ENCODE measurements around the gene FOXI2.

FOXI2 gene

GRCh38 chr10:127739908-127740307 lies 2.9 kb downstream of the FOXI2 start:
- no peak overlapping the region for H3K4me3 ChIP-seq
- no peak overlapping the region for H3K27ac ChIP-seq

DNA sequence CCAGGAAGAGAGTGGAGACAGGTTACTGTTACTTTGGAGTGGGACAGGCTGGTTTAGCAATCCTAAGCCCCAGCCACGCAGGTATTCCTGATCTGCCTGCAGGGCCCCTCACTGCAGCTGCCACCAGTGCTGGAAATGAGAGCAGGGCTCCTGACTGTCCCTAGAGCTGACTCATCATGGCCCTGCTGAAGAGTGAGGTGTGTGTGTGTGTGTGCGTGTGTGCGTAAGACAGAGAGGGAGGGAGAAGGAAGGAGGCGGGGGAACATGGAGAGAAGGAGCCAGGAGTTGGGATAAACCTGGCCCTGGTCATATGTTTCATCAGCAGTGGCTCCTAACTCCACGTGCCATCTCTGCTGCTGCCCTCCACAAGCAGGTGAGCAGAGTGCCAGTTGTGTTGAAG lies 3.6 kb downstream of the FOXI2 start:
- H3K4me3 ChIP-seq, result no peak overlapping the region
- H3K27ac ChIP-seq, result no peak overlapping the region

- Histone ChIP-seq H3K27ac (no peak overlapping the region), H3K4me3 (no peak overlapping the region)
These were observed 6.2 kb downstream of the FOXI2 start for GRCh38 chr10:127743205-127743604.

DNA sequence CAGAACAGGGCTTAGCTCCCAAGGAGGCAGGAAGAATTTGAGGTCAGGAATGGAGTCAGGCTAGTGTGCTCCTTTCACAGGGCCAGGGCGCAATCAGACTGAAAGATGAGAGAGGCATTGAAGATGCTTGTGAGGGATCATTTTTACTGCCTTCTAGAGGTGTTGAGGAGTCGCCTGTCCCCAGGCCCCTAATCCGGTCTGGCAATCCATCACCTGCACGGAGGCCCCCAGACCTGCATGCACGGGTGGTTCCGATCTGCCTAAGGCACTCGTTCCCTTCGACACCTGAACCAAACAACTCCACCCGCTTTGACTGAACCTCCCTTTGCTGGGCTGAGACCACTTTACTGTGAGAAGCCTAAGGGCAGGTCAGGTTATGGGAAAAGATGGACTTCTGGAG lies 8.0 kb downstream of the FOXI2 start:
- Histone ChIP-seq H3K4me3 (no peak overlapping the region), H3K27ac (no peak overlapping the region)

DNA sequence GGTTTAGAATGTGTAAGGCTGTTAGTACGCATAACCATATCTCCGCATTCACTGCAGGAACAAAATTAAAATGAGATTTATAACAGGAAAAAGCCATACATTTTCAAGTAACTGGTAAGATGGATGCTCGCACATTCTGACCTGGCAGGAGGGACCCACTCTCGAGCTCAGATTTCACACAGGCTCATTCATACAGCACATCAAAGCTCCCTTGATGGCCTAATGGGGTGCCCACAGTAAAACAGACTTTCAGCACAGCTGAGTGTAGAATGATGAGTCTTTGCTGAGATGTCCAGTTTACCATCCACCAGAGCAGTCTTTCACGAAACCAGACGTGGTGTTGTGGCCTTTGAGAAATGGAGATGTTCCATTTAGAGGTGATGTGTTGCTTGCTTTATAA lies 8.9 kb downstream of the FOXI2 start:
- H3K4me3 ChIP-seq, result no peak overlapping the region
- H3K27ac ChIP-seq, result no peak overlapping the region

GRCh38 chr10:127755753-127756152 lies 18.8 kb downstream of the FOXI2 start:
- Histone ChIP-seq H3K4me3 (no peak overlapping the region), H3K27ac (no peak overlapping the region)

DNA sequence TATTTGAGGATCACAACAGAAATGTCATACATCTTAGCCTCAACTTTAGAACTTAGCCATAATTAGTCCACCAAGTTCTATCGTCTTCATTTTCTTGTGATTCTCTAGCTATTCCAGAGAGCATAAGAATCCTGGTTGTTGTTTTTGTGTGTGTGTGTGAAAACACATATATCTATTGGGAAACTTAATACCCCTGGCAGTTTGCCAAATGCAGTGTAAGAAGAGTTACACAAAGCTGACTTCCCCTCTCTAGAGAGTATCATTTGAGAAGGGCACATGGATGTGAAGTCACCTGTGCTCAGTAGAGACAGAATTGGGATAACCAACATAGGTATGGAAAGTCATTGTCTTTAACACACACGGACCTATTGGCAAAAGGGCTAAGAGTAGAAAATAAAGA lies 19.3 kb downstream of the FOXI2 start:
- no peak overlapping the region for H3K4me3 ChIP-seq
- H3K27ac ChIP-seq, result no peak overlapping the region

DNA sequence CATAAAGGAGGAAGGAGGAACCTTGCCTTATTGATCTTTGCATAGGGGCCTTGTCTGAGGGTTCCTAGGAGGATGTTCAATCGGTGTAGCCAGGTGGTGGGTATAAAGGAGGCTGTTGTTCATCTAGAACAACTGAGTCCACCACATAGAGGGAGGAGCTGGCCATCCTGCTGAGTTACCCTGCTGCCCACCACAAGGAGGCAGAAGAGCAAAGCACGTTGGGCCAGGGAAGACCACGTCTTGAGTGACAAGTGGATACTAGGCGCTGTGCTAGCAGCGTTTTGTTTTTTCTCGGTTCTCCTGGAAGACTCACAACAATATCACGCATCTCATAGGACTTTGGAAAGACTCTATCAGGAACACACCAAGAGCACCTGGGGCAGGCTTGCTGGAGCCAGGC lies 20.0 kb downstream of the FOXI2 start:
- H3K4me3 ChIP-seq, result no peak overlapping the region
- H3K27ac ChIP-seq, result no peak overlapping the region

DNA sequence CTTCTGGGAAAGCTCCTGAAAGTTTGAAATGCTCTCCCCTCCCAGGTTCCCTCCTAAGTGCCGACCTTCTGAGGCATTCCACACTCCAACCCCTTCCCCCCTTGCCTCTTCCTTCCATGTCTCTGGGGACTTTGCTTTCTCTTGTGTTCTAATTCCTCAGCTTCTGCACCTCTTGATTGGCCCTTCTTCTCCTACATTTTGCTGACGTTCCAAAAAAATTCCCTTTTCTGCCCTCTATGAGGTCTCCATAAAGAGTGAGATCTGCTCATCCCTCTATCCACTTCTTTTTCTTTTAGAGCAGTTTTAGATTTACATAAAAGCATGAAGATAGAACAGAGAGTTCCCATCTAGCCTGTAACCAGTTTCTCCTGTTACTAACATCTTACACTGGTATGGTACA lies 22.3 kb downstream of the FOXI2 start:
- no peak overlapping the region for H3K4me3 ChIP-seq
- H3K27ac ChIP-seq, result no peak overlapping the region

DNA sequence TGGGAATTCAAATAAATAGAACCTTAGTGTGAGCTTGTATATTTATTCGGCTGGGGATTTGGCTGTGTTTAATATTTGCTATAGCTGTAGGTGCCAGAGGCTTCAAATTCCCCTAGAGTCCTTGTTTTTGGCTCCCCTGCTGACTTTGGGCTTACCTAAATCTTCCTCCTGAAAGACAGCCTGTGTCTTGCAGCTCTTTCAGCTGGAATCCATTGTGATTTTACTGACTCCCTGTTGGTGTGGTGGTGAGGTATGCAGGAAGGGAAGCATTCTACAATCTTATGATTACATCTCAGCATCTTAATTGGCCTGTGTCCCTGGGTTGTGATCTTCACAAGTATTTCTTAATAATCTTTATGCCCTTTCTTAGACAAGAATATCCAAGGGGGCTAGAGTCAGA lies 25.9 kb downstream of the FOXI2 start:
- Histone ChIP-seq H3K27ac (no peak overlapping the region), H3K4me3 (no peak overlapping the region)

DNA sequence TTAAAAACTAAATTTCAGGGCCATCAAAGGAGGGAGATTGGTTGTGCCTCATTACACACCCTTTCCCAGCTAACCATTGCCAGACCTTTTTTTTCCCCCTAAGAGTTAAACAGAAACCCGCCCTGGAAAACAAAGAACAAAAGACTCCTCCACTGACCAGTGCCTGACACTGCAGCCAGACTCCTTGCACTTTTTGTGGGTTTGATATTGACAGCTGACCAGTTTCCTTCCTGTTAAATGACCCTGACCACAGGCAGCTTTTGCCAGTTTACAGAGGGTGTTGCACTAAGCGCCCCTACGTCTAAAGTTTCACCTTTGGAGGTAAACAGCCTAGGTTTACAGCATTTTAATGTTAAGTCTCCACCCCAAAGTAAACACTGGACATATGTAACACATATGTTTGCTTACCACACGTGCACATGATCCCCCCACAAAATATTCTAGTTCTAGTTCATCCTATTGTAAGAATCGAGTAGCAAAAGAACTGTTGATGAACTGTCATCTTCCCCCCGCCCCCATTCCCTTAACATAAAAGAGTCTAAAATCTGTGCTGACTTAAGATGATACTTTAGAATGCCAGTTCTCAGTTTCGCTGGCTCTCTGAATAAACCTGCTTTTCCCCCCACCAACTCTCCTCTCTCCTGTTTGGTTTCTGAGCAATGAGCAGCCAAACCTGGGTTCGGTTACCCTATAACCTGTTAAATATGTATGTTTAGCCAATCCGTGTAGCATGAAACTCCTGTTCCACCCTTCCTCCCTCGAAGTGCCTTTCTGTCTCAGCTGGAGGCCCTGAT lies 38.0 kb downstream of the FOXI2 start:
- Histone ChIP-seq H3K4me3 (no peak overlapping the region), H3K27ac (no peak overlapping the region)

DNA sequence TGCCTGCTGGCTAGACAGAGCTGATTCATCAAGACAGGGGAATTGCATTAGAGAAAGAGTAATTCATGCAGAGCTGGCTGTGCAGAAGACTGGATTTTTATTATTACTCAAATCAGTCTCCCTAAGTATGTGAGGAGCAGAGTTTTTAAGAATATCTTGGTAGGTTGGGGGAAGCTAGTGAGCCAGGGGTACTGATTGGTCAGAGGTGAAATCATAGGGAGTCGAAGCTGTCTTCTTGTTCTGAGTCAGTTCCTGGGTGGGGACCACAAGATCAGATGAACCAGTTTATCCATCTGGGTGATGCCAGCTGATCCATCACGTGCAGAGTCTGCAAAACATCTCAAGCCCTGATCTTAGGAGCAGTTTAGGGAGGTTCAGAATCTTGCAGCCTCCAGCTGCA lies 39.8 kb downstream of the FOXI2 start:
- no peak overlapping the region for H3K27ac ChIP-seq

DNA sequence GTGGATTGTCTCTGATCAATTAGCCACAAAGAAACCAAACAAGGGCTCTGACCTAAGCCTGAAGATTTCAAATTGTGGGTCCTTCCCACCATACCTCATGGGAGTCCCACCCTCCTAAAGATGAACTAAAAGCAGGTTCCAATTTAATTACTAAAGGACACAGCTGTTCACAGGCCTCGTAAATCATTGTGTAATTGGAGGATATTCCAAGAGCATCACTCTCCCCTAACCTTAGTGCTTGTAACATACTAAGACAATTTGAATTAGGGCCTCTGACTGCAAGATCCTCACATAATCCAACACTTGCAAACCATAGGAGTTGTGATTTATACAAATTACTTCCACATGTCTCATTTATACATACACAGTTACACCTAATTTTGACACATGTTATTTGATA lies 44.4 kb downstream of the FOXI2 start:
- H3K27ac ChIP-seq, result no peak overlapping the region

More for the DNA sequence above, 39.8 kb downstream of the FOXI2 start:
- no peak overlapping the region for H3K4me3 ChIP-seq

GRCh38 chr10:127787873-127788272 lies 50.9 kb downstream of the FOXI2 start:
- Histone ChIP-seq H3K4me3 (no peak overlapping the region), H3K27ac (no peak overlapping the region)

More for the DNA sequence above, 44.4 kb downstream of the FOXI2 start:
- no peak overlapping the region for H3K4me3 ChIP-seq

GRCh38 chr10:127790066-127790624 lies 53.2 kb downstream of the FOXI2 start:
- no peak overlapping the region for H3K4me3 ChIP-seq
- H3K27ac ChIP-seq, result no peak overlapping the region
